ENCODE data around the gene LDB3. TPM values are rescaled to one million over a fixed set of nuclear protein-coding genes. Genes with fewer than 3 reads are reported as not detected.

The LDB3 gene
- total RNA-seq, 3 donors from 2014 or later (not counting 1 experiment from before 2014, with no cell fraction given), result 0.11 to 0.12 TPM; not detected in 1

DNA sequence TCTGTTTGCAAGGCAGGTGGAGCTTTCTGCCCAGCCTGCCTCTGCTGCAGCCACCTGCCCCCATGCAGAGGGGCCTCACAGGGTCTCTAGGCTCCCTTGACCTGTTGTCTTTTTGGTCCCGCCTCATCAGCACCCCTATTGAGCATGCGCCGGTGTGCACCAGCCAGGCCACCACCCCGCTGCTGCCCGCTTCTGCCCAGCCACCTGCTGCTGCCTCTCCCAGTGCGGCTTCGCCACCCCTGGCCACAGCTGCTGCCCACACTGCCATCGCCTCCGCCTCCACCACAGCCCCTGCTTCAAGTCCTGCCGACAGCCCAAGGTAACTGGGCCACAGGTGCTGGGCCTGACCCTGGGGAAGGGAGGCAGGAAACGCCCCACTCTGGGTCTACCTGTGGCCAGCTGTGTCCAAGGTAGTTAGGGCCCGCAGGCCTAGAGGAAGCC is 38.1 kb downstream of the LDB3 start:
- Histone ChIP-seq H3K27ac (ENCODE audit: low read length) (no peak overlapping the region), H3K4me1 (ENCODE audit: control insufficient read depth, insufficient read depth, low read length) (peaks cover 13% of the 10 kb centered on the region), H3K4me3 (ENCODE audit: low read length) (no peak overlapping the region), H3K9me3 (ENCODE audit: control insufficient read depth, insufficient read depth, low read length) (no peaks in the 10 kb centered on the region), H3K27me3 (ENCODE audit: control insufficient read depth, insufficient read depth, low read length) (no peaks in the 10 kb centered on the region), H3K36me3 (ENCODE audit: control insufficient read depth, insufficient read depth, low read length) (no peaks in the 10 kb centered on the region)
- H3K36me3 Mint-ChIP-seq, result no peaks in the 10 kb centered on the region
- H3K27me3 Mint-ChIP-seq (ENCODE audit: low read depth in 2 of 2), result no peaks in the 10 kb centered on the region
- intact Hi-C loops (cut with micrococcal nuclease), result no loop called here
- peak overlapping the region; percentile 13 for H3K4me3 Mint-ChIP-seq
- TF ChIP-seq, protein P1, sequence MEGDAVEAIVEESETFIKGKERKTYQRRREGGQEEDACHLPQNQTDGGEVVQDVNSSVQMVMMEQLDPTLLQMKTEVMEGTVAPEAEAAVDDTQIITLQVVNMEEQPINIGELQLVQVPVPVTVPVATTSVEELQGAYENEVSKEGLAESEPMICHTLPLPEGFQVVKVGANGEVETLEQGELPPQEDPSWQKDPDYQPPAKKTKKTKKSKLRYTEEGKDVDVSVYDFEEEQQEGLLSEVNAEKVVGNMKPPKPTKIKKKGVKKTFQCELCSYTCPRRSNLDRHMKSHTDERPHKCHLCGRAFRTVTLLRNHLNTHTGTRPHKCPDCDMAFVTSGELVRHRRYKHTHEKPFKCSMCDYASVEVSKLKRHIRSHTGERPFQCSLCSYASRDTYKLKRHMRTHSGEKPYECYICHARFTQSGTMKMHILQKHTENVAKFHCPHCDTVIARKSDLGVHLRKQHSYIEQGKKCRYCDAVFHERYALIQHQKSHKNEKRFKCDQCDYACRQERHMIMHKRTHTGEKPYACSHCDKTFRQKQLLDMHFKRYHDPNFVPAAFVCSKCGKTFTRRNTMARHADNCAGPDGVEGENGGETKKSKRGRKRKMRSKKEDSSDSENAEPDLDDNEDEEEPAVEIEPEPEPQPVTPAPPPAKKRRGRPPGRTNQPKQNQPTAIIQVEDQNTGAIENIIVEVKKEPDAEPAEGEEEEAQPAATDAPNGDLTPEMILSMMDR (IDR thresholded peaks at IDR 0.05), result no peak
- peaks cover 18 to 27% of the 10 kb centered on the region in 2 donors for H3K4me1 Mint-ChIP-seq
- no peak for ATAC-seq
- WGBS (ENCODE audit: insufficient coverage), result 70% methylated on average over 12 of the region's 12 CpGs
- H3K9me3 Mint-ChIP-seq, result no peaks in the 10 kb centered on the region
- H3K27ac Mint-ChIP-seq, result peak overlapping the region; percentile 16 to 51
- no peak for DNase-seq

DNA sequence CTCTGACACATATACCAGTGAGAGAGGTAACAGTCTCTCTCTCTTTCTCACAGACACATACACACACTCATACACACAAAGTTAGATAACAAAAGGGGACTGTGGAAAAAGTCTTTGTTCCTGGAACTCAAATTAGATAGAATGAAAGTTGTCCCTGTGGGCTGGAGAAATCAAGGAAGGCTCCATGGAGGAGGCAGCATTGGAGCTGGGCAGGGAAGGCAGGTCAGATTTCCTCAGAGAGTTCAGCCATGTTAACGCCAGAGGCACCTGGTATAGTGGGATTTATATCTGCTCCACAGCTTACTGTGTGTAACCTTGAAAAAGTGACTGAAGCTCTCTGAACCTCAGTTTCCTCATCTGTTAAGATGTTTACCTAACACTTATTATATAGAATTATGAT is 38.7 kb downstream of the LDB3 start:
- TF ChIP-seq, protein P1 (IDR thresholded peaks at IDR 0.05), result no peak
- H3K4me3 ChIP-seq (ENCODE audit: low read length), result no peak overlapping the region
- Mint-ChIP-seq H3K4me3 (no peak overlapping the region), H3K36me3 (no peaks in the 10 kb centered on the region), H3K27ac (peak overlapping the region; percentile 16 to 51), H3K27me3 (ENCODE audit: low read depth in 2 of 2) (no peaks in the 10 kb centered on the region), H3K9me3 (no peaks in the 10 kb centered on the region), H3K4me1 (peaks cover 20 to 30% of the 10 kb centered on the region in 2 donors)
- no peak overlapping the region for H3K27ac ChIP-seq (ENCODE audit: low read length)
- no peaks in the 10 kb centered on the region for H3K27me3 ChIP-seq (ENCODE audit: control insufficient read depth, insufficient read depth, low read length)
- WGBS (ENCODE audit: insufficient coverage), result 87% methylated on average over 1 of the region's 1 CpG
- ATAC-seq, result no peak
- peaks cover 15% of the 10 kb centered on the region for H3K4me1 ChIP-seq (ENCODE audit: control insufficient read depth, insufficient read depth, low read length)
- no peaks in the 10 kb centered on the region for H3K36me3 ChIP-seq (ENCODE audit: control insufficient read depth, insufficient read depth, low read length)
- H3K9me3 ChIP-seq (ENCODE audit: control insufficient read depth, insufficient read depth, low read length), result no peaks in the 10 kb centered on the region
- intact Hi-C loops (cut with micrococcal nuclease), result no loop called here
- DNase-seq, result no peak

- no peaks in the 10 kb centered on the region for H3K9me3 Mint-ChIP-seq
- Histone ChIP-seq H3K4me1 (ENCODE audit: control insufficient read depth, insufficient read depth, low read length) (peaks cover 20% of the 10 kb centered on the region), H3K9me3 (ENCODE audit: control insufficient read depth, insufficient read depth, low read length) (no peaks in the 10 kb centered on the region), H3K27me3 (ENCODE audit: control insufficient read depth, insufficient read depth, low read length) (no peaks in the 10 kb centered on the region), H3K27ac (ENCODE audit: low read length) (no peak overlapping the region), H3K36me3 (ENCODE audit: control insufficient read depth, insufficient read depth, low read length) (no peaks in the 10 kb centered on the region), H3K4me3 (ENCODE audit: low read length) (no peak overlapping the region)
- intact Hi-C loops (cut with micrococcal nuclease), result no loop called here
- ATAC-seq, result no peak
- H3K27me3 Mint-ChIP-seq (ENCODE audit: low read depth in 2 of 2), result no peaks in the 10 kb centered on the region
- H3K36me3 Mint-ChIP-seq, result no peaks in the 10 kb centered on the region
- H3K4me1 Mint-ChIP-seq, result peaks cover 25 to 34% of the 10 kb centered on the region in 2 donors
- no peak overlapping the region for H3K27ac Mint-ChIP-seq
- TF ChIP-seq, protein P1 (IDR thresholded peaks at IDR 0.05), result no peak
- 74% methylated on average over 4 of the region's 4 CpGs for WGBS (ENCODE audit: insufficient coverage)
- no peak for DNase-seq
- no peak overlapping the region for H3K4me3 Mint-ChIP-seq
These were observed 39.2 kb downstream of the LDB3 start for GRCh38 chr10:86707505-86707904.

DNA sequence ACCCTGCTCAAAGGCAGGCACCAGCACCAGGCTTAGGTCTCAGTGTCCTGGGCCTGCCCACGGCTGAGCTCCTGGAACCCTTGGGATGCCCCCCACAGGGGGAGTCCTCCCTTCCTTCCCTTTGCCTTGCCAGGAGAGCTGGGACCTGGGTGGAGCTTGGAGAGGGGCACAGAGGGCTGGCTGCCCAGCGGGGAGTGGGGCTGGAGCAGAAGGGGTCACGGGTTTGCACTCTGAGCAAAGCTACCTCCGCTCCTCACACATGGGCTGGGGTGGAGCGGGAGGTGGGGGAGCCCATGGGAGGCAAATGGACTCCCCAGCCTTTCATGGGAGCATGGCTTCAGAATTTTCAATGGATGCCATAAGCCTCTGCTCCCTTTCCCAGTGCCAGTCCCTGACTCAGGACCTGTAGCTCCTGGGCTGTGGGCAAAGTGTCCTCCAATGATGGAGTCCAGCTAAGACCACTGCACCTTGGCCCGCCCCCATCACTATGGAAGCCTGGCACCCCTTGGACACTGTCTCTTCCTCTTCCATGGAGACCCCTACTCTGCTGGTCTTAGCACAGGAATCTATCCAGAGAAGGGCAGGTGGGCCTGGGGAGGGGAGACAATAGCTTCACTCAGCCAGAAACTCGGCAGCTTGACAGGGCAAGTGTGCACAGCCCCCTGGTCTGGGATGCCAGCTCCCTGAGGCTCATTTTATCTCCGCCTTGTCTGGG is 39.9 kb downstream of the LDB3 start:
- 97% methylated on average over 8 of the region's 8 CpGs for WGBS (ENCODE audit: insufficient coverage)
- Mint-ChIP-seq H3K4me3 (no peak overlapping the region), H3K4me1 (peaks cover 25 to 34% of the 10 kb centered on the region in 2 donors), H3K27ac (no peak overlapping the region), H3K27me3 (ENCODE audit: low read depth in 2 of 2) (no peaks in the 10 kb centered on the region), H3K9me3 (no peaks in the 10 kb centered on the region), H3K36me3 (no peaks in the 10 kb centered on the region)
- Histone ChIP-seq H3K27me3 (ENCODE audit: control insufficient read depth, insufficient read depth, low read length) (no peaks in the 10 kb centered on the region), H3K4me1 (ENCODE audit: control insufficient read depth, insufficient read depth, low read length) (peaks cover 22% of the 10 kb centered on the region), H3K4me3 (ENCODE audit: low read length) (no peak overlapping the region), H3K36me3 (ENCODE audit: control insufficient read depth, insufficient read depth, low read length) (no peaks in the 10 kb centered on the region), H3K27ac (ENCODE audit: low read length) (no peak overlapping the region), H3K9me3 (ENCODE audit: control insufficient read depth, insufficient read depth, low read length) (no peaks in the 10 kb centered on the region)
- TF ChIP-seq, protein P1 (IDR thresholded peaks at IDR 0.05), result no peak
- ATAC-seq (no peak), DNase-seq (no peak)
- intact Hi-C loops (cut with micrococcal nuclease), result no loop called here

Measured in natural killer cell (primary cell).